AG09309 (cell line): ENCODE data around the gene ANKRD27.

Source experiments
- DNase-seq: peaks from one replicate; pipeline ENCODE4 v3.0.0-alpha.2; 2010; ENCODE audit warnings: low read depth
- H3K4me3 ChIP-seq: 2 replicates; pipeline ENCODE4 v1.5.1; 2011; ENCODE audit warnings: mild to moderate bottlenecking, low read depth, low read length, moderate library complexity; ENCODE audit not compliant: control insufficient read depth
- CTCF ChIP-seq: IDR thresholded peaks from 2 replicates; pipeline ENCODE4 v1.5.1; 2011; ENCODE audit warnings: mild to moderate bottlenecking, low read depth, low read length, inconsistent platforms; ENCODE audit not compliant: insufficient read depth, control insufficient read depth; ENCODE audit errors: missing control alignments

The ANKRD27 gene

GRCh38 chr19:32692727-32693061 is 17.7 kb upstream of the ANKRD27 start:
- H3K4me3 ChIP-seq = peak overlapping the region; percentile 82
- DNase-seq = no peak
- TF ChIP-seq CTCF = no peak

GRCh38 chr19:32691952-32692726 is 17.2 kb upstream of the ANKRD27 start:
- peak; percentile 28 for DNase-seq
- no peak for TF ChIP-seq CTCF

GRCh38 chr19:32691291-32691951 is 16.4 kb upstream of the ANKRD27 start, which contains the start of gene NUDT19:
Gene NUDT19 (plus strand): TSS chr19:32691821. CDS start chr19:32691961, 140 bp downstream.
- no peak for TF ChIP-seq CTCF
- DNase-seq = peak; percentile 35
- H3K4me3 ChIP-seq = peak within 1 kb of the TSS; percentile 82

More at GRCh38 chr19:32691952-32692726, 17.2 kb upstream of the ANKRD27 start:
- H3K4me3 ChIP-seq = peak overlapping the region; percentile 82

GRCh38 chr19:32688311-32688710 is 13.3 kb upstream of the ANKRD27 start:
- TF ChIP-seq CTCF = no peak
- no peak for DNase-seq
- H3K4me3 ChIP-seq = no peak overlapping the region

- no peak for DNase-seq
- TF ChIP-seq CTCF = no peak
Observed at GRCh38 chr19:32687681-32688080, 12.7 kb upstream of the ANKRD27 start.

GRCh38 chr19:32686847-32687475 is 12.0 kb upstream of the ANKRD27 start:
- H3K4me3 ChIP-seq = no peak overlapping the region
- no peak for DNase-seq
- TF ChIP-seq CTCF = no peak

More at GRCh38 chr19:32687681-32688080, 12.7 kb upstream of the ANKRD27 start:
- no peak overlapping the region for H3K4me3 ChIP-seq
